GM10248 (cell line): Measurements from ENCODE around the gene HHATL.

Source experiments
- CTCF ChIA-PET: fragments of 300-600 bp; sonication (Branson Sonifier 250); formaldehyde crosslinking; extraction: SDS; loops from one replicate; lab custom pipeline; 2021; ENCODE audit warnings: antibody characterized with exemption; lab: Yijun Ruan, JAX
- POLR2A ChIA-PET: fragments of 350-650 bp; sonication (Branson Sonifier 250); formaldehyde crosslinking; extraction: SDS; loops from one replicate; lab custom pipeline; 2020; ENCODE audit warnings: antibody characterized with exemption; lab: Yijun Ruan, JAX
- DNase-seq: peaks from one replicate; pipeline ENCODE4 v3.0.0; 2012; ENCODE audit errors: extremely low spot score
- TF ChIP-seq, protein P1 (sequence below): IDR thresholded peaks from 2 replicates; pipeline ENCODE4 v1.5.1; 2012; ENCODE audit warnings: mild to moderate bottlenecking, low read depth; ENCODE audit errors: extremely low read depth, missing control alignments, control extremely low read depth

The HHATL gene

DNA sequence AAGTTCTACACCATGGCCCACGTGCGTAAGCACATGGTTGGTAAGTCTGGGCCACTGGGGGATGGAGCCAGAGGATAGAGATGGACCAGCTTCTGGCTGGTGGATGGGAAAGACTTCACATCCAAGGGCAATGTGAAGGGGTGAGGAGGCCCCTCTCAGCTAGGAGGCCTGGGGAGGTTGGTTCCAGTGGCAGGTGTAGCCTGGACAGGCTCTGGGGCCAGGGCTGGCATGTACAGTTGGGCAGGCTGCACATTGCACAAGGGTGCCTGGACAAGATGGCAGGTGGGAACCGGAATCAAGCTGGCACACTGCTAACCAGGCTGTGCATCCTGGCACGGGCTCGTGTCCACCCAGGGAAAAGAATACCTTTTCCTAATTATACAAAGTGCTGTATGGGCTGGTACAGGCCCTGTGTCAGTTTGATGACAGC, 41.0 kb downstream of the HHATL start:
- TF ChIP-seq, protein P1, sequence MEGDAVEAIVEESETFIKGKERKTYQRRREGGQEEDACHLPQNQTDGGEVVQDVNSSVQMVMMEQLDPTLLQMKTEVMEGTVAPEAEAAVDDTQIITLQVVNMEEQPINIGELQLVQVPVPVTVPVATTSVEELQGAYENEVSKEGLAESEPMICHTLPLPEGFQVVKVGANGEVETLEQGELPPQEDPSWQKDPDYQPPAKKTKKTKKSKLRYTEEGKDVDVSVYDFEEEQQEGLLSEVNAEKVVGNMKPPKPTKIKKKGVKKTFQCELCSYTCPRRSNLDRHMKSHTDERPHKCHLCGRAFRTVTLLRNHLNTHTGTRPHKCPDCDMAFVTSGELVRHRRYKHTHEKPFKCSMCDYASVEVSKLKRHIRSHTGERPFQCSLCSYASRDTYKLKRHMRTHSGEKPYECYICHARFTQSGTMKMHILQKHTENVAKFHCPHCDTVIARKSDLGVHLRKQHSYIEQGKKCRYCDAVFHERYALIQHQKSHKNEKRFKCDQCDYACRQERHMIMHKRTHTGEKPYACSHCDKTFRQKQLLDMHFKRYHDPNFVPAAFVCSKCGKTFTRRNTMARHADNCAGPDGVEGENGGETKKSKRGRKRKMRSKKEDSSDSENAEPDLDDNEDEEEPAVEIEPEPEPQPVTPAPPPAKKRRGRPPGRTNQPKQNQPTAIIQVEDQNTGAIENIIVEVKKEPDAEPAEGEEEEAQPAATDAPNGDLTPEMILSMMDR, result no peak
- peak; percentile 9 for DNase-seq
- CTCF ChIA-PET, result interaction anchor here (0.7 to 2.5 kb wide), 5 partner anchors 13 to 113 kb away, joined by 3 to 7 read pairs (median 4); no protein-coding TSS in a partner anchor
- POLR2A ChIA-PET, result interaction anchor here (0.5 kb wide), 1 partner anchor 452 kb away, joined by 5 read pairs; no protein-coding TSS in a partner anchor

DNA sequence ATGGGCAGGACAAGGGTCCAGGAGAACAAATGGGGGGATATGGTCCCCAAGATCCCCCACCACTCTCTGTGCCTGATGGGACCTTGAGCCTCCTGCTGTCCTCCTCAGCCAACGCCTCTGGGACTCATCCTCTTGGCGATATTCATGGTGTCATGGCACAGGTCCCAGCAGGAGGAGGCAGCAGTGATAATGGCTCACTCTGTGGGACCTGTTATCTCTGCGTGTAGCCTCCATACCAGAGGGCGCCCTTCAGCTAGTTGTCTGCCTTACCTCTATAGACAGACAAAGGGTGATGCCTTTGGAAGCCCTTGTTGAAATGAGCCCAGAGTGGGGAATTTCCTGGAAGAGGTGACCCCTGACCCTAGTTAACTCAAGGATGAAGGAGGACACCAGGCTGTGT, 41.7 kb downstream of the HHATL start:
- DNase-seq, result peak; percentile 41
- CTCF ChIA-PET, result interaction anchor here (0.7 to 1.7 kb wide), 4 partner anchors 19 to 113 kb away, joined by 3 to 5 read pairs (median 4); no protein-coding TSS in a partner anchor
- TF ChIP-seq, protein P1, result peak; percentile 11
- POLR2A ChIA-PET, result interaction anchor here (0.5 kb wide), 1 partner anchor 451 kb away, joined by 5 read pairs; no protein-coding TSS in a partner anchor

DNA sequence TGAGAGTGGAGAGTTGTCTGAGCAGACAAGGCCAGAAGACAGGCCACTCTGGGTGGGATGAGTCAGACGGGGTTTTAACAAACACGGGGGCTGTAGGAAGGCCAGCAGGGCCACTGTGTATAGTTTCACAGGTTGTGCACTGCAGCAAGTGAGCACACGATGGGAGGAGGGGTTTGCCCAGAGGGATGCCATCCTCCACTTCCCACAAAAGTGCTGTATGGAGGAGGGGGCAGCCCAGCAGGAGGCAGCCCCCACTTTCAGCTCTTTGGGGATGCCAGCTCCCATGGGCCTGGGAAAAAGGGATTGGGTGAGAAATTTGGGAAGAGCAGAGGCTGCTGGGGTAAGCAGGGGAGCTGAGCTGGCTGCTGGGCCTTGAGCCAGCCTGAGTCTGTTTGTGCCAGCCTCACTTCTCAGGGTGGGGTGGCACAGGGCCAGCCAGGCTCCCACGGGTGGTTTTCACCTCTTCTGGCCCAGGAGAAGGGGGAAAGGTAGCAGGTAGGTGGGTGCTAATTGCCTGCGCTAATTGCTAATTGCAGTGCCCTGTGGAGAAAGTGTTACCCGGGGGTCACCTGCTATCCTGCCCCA, 42.4 kb downstream of the HHATL start:
- POLR2A ChIA-PET, result no interaction called here
- peak; percentile 20 for DNase-seq
- CTCF ChIA-PET, result interaction anchor here (1.0 to 1.7 kb wide), 3 partner anchors 18 to 112 kb away, joined by 3 to 5 read pairs (median 3); no protein-coding TSS in a partner anchor
- TF ChIP-seq, protein P1, result no peak

DNA sequence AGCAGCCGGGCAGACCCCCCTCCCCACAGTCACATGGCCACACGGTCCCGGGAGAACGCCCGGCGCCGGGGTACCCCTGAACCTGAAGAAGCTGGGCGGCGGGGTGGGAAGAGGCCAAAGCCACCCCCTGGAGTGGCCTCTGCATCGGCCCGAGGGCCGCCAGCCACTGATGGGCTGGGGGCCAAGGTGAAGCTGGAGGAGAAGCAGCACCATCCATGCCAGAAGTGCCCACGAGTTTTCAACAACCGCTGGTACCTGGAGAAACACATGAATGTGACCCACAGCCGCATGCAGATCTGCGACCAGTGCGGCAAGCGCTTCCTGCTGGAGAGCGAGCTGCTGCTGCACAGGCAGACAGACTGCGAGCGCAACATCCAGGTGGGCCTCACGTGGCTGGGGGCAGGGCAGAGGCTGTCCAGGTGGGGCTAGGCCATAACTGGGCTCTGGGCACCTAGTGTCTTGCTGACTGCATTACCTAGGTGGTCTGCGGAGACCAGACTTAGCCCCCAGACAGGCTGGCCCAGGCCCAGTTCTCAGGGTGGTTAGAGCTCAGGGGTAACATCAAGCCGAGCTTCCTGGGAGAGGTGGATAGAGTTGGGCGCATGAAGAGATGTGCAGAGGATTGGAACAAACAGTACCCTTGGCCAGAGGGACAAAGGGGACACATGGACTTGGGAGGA, 43.0 kb downstream of the HHATL start:
- peak; percentile 12 for DNase-seq
- TF ChIP-seq, protein P1, result no peak
- ChIA-PET POLR2A (no interaction called here), CTCF (interaction anchor here (1.7 kb wide), 1 partner anchor 18 kb away, joined by 3 read pairs; no protein-coding TSS in a partner anchor)

DNA sequence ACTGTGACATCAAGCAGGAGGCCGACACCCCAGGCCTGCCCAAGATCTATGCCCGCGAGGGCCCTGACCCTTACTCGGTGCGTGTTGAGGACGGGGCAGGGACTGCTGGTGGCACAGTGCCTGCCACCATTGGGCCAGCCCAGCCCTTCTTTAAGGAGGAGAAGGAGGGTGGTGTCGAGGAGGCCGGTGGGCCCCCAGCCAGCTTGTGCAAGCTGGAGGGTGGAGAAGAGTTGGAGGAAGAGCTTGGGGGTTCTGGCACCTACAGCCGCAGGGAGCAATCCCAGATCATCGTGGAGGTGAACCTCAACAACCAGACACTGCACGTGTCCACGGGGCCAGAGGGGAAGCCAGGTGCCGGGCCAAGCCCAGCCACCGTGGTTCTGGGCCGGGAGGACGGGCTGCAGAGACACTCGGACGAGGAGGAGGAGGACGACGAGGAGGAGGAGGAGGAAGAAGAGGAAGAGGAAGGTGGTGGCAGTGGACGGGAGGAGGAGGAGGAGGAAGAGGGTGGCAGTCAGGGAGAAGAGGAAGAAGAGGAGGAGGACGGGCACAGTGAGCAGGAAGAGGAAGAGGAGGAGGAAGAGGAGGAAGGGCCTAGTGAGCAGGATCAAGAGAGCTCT, 43.7 kb downstream of the HHATL start:
- TF ChIP-seq, protein P1, result no peak
- ChIA-PET CTCF (interaction anchor here (1.7 kb wide), 1 partner anchor 17 kb away, joined by 3 read pairs; no protein-coding TSS in a partner anchor), POLR2A (no interaction called here)
- no peak for DNase-seq
